Measurements from ENCODE around the gene CASKIN1.
A peak's percentile ranks its signal among the peaks of the same experiment; 100 is the strongest.

CASKIN1 gene

DNA sequence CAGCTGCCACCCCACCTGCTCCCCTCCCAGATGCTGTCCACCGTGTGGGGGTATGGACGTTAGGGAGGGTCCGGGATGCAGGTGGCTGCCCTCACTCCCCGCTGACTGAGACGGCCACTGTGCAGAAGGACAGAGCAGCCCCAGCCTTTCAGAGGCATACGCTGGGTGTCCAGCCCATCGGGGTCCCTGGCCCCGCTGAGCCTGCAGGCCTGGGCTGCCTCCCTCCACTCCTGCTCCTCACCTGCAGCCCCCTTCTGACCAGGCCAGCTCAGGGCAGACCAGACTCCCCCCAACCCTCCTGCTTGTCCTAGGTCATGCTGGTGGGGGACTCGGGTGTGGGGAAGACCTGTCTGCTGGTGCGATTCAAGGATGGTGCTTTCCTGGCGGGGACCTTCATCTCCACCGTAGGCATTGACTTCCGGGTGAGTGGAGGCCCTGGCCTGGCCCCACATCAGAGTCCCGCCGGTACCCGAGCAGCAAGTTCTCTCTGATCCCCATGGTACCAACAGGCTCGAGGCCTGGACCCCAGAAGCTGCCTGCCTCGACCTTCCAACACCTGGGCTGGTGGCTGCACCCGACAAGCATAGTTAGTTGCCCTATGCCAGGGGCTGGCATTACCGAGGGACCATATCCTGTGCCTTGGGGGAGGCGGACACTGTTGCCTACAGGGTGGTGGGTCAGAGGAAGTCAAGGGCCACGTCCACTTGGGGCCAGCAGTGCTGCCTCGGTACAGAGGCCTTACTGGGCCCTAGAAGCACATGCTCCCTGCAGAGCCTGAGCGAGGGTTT is 46.6 kb downstream of the CASKIN1 start:
- Histone ChIP-seq H3K27me3 (ENCODE audit: insufficient read depth, poor library complexity, severe bottlenecking) (no peaks in the 10 kb centered on the region), H3K27ac (replicated peaks) (no peak overlapping the region), H3K4me3 (replicated peaks; ENCODE audit: insufficient read depth, low read length) (no peak overlapping the region)
- no peak for TF ChIP-seq SPI1 (IDR thresholded peaks at IDR 0.05; ENCODE audit: borderline replicate concordance, low read depth)
- TF ChIP-seq POLR2AphosphoS5 (IDR thresholded peaks at IDR 0.05; ENCODE audit: low read depth), result no peak; the same call in none of the 2 replicates
- TF ChIP-seq, protein P1, sequence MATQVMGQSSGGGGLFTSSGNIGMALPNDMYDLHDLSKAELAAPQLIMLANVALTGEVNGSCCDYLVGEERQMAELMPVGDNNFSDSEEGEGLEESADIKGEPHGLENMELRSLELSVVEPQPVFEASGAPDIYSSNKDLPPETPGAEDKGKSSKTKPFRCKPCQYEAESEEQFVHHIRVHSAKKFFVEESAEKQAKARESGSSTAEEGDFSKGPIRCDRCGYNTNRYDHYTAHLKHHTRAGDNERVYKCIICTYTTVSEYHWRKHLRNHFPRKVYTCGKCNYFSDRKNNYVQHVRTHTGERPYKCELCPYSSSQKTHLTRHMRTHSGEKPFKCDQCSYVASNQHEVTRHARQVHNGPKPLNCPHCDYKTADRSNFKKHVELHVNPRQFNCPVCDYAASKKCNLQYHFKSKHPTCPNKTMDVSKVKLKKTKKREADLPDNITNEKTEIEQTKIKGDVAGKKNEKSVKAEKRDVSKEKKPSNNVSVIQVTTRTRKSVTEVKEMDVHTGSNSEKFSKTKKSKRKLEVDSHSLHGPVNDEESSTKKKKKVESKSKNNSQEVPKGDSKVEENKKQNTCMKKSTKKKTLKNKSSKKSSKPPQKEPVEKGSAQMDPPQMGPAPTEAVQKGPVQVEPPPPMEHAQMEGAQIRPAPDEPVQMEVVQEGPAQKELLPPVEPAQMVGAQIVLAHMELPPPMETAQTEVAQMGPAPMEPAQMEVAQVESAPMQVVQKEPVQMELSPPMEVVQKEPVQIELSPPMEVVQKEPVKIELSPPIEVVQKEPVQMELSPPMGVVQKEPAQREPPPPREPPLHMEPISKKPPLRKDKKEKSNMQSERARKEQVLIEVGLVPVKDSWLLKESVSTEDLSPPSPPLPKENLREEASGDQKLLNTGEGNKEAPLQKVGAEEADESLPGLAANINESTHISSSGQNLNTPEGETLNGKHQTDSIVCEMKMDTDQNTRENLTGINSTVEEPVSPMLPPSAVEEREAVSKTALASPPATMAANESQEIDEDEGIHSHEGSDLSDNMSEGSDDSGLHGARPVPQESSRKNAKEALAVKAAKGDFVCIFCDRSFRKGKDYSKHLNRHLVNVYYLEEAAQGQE (IDR thresholded peaks at IDR 0.05; ENCODE audit: insufficient replicate concordance, low read depth), result no peak
- no peak for TF ChIP-seq GABPA (IDR thresholded peaks at IDR 0.05; ENCODE audit: low read depth)
- TF ChIP-seq, protein P2, sequence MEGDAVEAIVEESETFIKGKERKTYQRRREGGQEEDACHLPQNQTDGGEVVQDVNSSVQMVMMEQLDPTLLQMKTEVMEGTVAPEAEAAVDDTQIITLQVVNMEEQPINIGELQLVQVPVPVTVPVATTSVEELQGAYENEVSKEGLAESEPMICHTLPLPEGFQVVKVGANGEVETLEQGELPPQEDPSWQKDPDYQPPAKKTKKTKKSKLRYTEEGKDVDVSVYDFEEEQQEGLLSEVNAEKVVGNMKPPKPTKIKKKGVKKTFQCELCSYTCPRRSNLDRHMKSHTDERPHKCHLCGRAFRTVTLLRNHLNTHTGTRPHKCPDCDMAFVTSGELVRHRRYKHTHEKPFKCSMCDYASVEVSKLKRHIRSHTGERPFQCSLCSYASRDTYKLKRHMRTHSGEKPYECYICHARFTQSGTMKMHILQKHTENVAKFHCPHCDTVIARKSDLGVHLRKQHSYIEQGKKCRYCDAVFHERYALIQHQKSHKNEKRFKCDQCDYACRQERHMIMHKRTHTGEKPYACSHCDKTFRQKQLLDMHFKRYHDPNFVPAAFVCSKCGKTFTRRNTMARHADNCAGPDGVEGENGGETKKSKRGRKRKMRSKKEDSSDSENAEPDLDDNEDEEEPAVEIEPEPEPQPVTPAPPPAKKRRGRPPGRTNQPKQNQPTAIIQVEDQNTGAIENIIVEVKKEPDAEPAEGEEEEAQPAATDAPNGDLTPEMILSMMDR (IDR thresholded peaks at IDR 0.05; ENCODE audit: insufficient read depth, low read length), result no peak
- peak in 1 of 2 experiments; percentile 22 for DNase-seq (ENCODE audit: low read depth in 1 of 2, low spot score in 1 of 2)

DNA sequence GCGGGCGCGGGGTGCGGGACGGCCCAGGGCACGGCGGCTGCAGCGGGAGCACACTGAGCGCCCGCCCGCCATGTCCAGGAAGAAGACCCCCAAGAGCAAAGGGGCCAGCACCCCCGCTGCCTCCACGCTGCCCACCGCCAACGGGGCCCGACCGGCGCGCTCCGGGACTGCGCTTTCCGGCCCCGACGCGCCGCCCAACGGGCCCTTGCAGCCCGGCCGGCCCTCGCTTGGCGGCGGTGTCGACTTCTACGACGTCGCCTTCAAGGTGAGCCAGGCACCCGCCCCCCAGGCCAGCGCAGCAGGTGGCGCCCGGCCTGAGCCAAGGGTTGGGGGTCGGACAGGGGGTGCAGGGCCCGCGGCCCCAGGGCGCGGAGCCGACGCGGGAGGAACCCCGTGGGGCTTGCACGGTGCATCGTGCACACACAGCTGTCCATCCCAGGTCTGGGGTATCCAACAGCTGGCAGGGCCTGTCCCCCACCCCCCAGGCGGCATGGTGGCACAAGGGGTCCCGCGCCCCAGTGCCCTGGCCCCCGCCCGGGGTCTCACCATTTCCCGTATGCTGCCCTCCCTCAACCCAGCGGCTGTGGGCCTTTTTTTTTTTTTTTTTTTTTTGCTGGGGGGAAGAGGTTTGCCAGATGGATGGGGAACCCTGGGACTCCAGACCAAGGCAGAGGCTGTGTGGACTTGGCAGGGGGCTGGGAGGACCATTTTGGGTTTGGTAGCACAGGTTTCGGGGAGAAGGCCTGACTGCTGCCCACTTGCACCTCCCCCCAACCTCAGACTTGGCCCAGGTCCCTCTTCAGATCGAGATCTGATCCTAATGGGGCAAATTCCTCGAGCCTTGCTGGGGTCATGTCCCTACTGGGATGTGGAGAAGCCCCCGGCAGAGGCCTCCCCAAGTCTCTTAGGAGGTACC is 47.4 kb downstream of the CASKIN1 start:
- Histone ChIP-seq H3K27me3 (ENCODE audit: insufficient read depth, poor library complexity, severe bottlenecking) (peaks cover under 1% of the 10 kb centered on the region), H3K27ac (replicated peaks) (no peak overlapping the region), H3K4me3 (replicated peaks; ENCODE audit: insufficient read depth, low read length) (peak overlapping the region; percentile 17)
- TF ChIP-seq SPI1 (IDR thresholded peaks at IDR 0.05; ENCODE audit: borderline replicate concordance, low read depth), result no peak
- TF ChIP-seq, protein P2 (IDR thresholded peaks at IDR 0.05; ENCODE audit: insufficient read depth, low read length), result no peak
- TF ChIP-seq POLR2AphosphoS5 (IDR thresholded peaks at IDR 0.05; ENCODE audit: low read depth), result no peak
- TF ChIP-seq GABPA (IDR thresholded peaks at IDR 0.05; ENCODE audit: low read depth), result no peak
- TF ChIP-seq, protein P1 (IDR thresholded peaks at IDR 0.05; ENCODE audit: insufficient replicate concordance, low read depth), result no peak
- no peak for DNase-seq (ENCODE audit: low read depth in 1 of 2, low spot score in 1 of 2)

DNA sequence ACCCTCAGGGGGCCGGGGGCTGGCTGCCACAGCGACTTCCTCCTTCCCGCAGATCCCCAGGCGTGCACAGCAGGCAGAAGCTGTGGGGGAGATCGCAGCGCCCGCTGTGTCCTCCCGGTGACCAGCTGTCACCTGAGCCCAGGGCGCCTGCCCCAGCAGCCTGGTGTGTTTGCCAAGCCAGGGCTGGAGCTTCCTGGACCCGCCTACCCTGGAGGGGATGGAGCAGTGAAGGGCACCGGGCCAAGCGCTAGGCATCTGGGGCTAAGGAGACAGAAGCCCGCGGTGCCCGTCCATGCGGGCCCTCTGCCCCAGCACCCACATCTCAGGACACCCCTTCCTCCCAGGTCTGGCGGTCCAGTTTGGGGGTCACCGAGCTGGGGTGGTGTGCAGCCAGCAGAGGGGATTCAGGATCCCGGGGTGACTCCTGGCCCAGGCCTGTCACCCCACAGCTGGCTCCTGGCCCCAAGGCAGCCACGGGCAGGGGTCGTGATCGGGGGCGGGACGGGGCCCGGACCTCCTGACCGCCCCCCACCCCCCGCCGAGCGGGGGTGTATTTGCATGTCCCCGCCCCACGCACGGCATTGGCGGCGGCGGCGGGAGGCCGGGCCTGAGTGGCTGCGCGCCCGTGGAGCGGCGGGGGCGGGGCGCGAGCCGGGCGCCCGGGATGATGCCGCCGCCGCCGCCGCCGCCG is 48.3 kb downstream of the CASKIN1 start, which contains the start of gene RAB26:
TSS of gene RAB26 (plus strand) at position 645 of the 691 bp plus-strand sequence. CDS start 159 bp downstream, outside the sequence.
- H3K27ac ChIP-seq (replicated peaks), result no peak within 1 kb of the TSS
- peak in 1 of 2 experiments; percentile 42 for DNase-seq (ENCODE audit: low read depth in 1 of 2, low spot score in 1 of 2)
- H3K27me3 ChIP-seq (ENCODE audit: insufficient read depth, poor library complexity, severe bottlenecking), result peaks cover 3% of the 10 kb centered on the region
- peak within 1 kb of the TSS; percentile 17 for H3K4me3 ChIP-seq (replicated peaks; ENCODE audit: insufficient read depth, low read length)
- TF ChIP-seq, protein P2 (IDR thresholded peaks at IDR 0.05; ENCODE audit: insufficient read depth, low read length), result no peak
- TF ChIP-seq SPI1 (IDR thresholded peaks at IDR 0.05; ENCODE audit: borderline replicate concordance, low read depth), result peak; percentile 19; the same call in 1 of the 2 replicates
